ENCODE measurements around the gene GSTM3. TPM values are rescaled to one million over a fixed set of nuclear protein-coding genes. Genes with fewer than 3 reads are reported as not detected.

GSTM3 gene
- total RNA-seq = 10 to 100 TPM in 6 of 7 donors, 1 to 10 TPM in 1; 8.9 to 42.4 (median 21.9) TPM
- polyA plus RNA-seq = 10 to 100 TPM; 11.2 to 44.0 (median 16.9) TPM
- long read RNA-seq, donor 1, full-length matches to known transcripts = 30 of 38 reads
- long read RNA-seq, donor 1, partial matches to known transcripts = 8 of 38 reads
- long read RNA-seq, donor 1, other reads (novel, unspliced or antisense) = 0 of 38 reads
- long read RNA-seq, donor 2, full-length matches to known transcripts = 8 of 8 reads
- long read RNA-seq, donor 2, partial matches to known transcripts = 0 of 8 reads
- long read RNA-seq, donor 2, other reads (novel, unspliced or antisense) = 0 of 8 reads

DNA sequence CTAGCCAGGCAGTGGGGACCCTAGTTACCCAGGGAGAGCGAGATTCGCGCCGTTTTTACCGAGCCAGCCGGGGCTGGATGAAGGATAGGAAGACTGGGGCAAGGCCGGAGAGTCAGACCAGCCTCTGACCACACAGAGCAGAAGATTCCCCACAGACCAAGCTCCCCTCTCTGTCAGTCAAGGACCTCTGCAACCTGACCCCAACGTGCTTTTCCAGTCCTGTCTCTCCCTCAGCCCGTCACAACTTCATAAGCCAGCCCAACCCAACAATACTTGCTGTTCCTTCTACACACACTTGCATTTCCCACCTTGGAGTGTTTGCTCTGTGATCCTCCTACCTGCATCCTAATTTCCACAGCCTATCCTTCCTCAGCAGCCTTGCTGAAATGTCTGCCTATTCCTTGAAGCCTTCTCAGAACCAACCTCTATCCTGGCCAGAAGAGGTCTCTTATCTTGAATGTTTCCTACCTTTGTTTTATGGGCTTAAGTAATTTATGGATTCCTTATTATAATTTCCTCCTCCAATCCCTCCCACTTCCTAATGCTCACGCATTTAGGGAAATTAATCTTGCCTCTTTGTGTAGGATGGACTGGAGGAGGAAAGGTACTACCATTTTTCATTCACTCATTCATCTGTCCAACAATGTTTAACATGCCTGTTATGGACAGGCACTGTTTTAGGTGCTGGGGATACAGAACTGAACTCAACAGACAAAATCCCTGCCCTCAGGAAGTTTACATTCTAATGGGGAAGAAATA, at the start of gene GSTM3:
GSTM3 (minus strand) TSS at position 424 of the 759 bp plus-strand sequence. CDS start 751 bp downstream, outside the sequence.
- H3K4me1 ChIP-seq = peaks cover 0 to 22% (median 19%) of the 10 kb centered on the region in 6 donors
- peaks cover 0 to 17% (median 4%) of the 10 kb centered on the region in 6 donors for H3K36me3 ChIP-seq
- no peak for DNase-seq
- 2 to 14% (median 6%) methylated on average over 10 of the region's 10 CpGs for WGBS, 5 donors
- H3K4me3 ChIP-seq = peak within 1 kb of the TSS; percentile 29 to 83 (median 58)
- peaks cover 0 to 29% (median 5%) of the 10 kb centered on the region in 7 donors for H3K27me3 ChIP-seq (replicated peaks in 1 of 7)
- intact Hi-C loops (cut with DNase I; ENCODE audit: low total_unique reads) = no loop called here
- H3K9me3 ChIP-seq = no peaks in the 10 kb centered on the region
- H3K27ac ChIP-seq = peak within 1 kb of the TSS in 7 of 8 donors; percentile 8 to 83 (median 77)
- TF ChIP-seq, protein P1, sequence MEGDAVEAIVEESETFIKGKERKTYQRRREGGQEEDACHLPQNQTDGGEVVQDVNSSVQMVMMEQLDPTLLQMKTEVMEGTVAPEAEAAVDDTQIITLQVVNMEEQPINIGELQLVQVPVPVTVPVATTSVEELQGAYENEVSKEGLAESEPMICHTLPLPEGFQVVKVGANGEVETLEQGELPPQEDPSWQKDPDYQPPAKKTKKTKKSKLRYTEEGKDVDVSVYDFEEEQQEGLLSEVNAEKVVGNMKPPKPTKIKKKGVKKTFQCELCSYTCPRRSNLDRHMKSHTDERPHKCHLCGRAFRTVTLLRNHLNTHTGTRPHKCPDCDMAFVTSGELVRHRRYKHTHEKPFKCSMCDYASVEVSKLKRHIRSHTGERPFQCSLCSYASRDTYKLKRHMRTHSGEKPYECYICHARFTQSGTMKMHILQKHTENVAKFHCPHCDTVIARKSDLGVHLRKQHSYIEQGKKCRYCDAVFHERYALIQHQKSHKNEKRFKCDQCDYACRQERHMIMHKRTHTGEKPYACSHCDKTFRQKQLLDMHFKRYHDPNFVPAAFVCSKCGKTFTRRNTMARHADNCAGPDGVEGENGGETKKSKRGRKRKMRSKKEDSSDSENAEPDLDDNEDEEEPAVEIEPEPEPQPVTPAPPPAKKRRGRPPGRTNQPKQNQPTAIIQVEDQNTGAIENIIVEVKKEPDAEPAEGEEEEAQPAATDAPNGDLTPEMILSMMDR (IDR thresholded peaks at IDR 0.05 in 8 of 11, conservative IDR thresholded peaks at IDR 0.05 in 3 of 11) = no peak
- TF ChIP-seq POLR2AphosphoS5 (IDR thresholded peaks at IDR 0.05) (no peak), POLR2A (IDR thresholded peaks at IDR 0.05) (no peak)

DNA sequence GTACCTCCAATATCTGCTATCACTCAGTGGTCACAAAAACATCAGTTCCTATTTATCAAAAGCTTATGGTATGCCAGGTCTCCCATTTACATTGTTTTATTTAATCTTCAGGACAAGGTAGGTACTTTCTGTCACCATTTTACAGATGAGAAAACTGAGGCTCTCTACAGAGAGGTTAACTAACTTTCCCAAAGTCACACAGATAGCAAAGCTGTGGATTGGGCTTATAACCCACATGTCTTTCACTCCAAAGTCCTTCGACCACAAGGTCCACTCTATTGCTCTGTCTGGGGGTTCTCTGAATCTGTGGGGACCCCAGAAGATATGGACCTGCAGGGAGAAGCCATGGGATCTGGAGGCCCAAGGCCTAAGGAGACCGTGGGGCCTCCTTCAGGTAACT, 49.5 kb upstream of the GSTM3 start:
- 41 to 63% (median 46%) methylated on average over 2 of the region's 2 CpGs for WGBS, 5 donors
- TF ChIP-seq, protein P1 (IDR thresholded peaks at IDR 0.05 in 8 of 11, conservative IDR thresholded peaks at IDR 0.05 in 3 of 11) = no peak
- TF ChIP-seq POLR2AphosphoS5 (IDR thresholded peaks at IDR 0.05) (no peak), POLR2A (IDR thresholded peaks at IDR 0.05) (no peak)
- H3K4me3 ChIP-seq = peak overlapping the region in 1 of 8 donors; percentile 11
- DNase-seq = no peak
- no peaks in the 10 kb centered on the region for H3K9me3 ChIP-seq
- intact Hi-C loops (cut with DNase I; ENCODE audit: low total_unique reads) = loop anchor here (10.0 kb wide), 1 partner anchor 114 kb away; no protein-coding TSS in a partner anchor
- peaks cover 41 to 89% (median 70%) of the 10 kb centered on the region in 6 donors for H3K4me1 ChIP-seq
- H3K36me3 ChIP-seq = no peaks in the 10 kb centered on the region
- H3K27me3 ChIP-seq (replicated peaks in 1 of 7) = peaks cover 0 to 6% (median 0%) of the 10 kb centered on the region in 7 donors
- H3K27ac ChIP-seq = peak overlapping the region; percentile 55 to 87 (median 77)

DNA sequence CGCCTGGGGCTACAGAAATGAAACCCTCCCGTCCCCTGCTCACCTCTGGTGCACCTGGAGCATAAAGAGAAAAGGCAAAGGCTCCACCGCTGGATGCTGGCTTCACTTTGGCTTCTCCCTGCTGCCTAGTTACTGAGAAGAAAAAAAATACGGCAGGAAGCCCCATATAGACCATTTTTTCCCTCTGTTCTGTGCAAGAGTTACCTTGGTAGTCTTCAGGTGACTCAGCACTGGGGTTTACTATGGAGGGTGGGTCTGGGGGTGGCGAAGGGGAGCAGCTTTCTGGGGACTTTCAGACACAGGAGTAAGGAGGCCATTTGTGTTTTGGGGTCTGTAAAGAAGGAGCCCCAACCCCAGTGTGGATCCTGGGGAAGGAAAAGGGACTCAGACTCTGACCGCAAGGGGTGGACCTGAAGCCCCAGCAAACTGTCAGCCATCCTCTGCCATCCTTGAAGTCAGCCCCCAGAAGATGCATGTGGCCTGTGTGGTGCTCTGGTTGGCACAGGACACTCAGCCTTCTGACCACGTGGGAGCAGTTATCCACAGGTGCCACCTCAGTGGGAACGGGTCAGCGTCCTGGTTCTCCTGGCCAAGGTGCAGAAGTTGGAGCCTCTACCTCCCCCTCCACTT, 48.8 kb upstream of the GSTM3 start:
- Histone ChIP-seq H3K9me3 (no peaks in the 10 kb centered on the region), H3K4me1 (peaks cover 39 to 86% (median 67%) of the 10 kb centered on the region in 6 donors), H3K27me3 (replicated peaks in 1 of 7) (peaks cover 0 to 6% (median 0%) of the 10 kb centered on the region in 7 donors), H3K27ac (peak overlapping the region in 6 of 8 donors; percentile 76 to 87 (median 79)), H3K4me3 (no peak overlapping the region), H3K36me3 (no peaks in the 10 kb centered on the region)
- 62 to 80% (median 74%) methylated on average over 9 of the region's 9 CpGs for WGBS, 5 donors
- no peak for DNase-seq
- TF ChIP-seq POLR2A (IDR thresholded peaks at IDR 0.05) (no peak), POLR2AphosphoS5 (IDR thresholded peaks at IDR 0.05) (no peak)
- TF ChIP-seq, protein P1 (IDR thresholded peaks at IDR 0.05 in 8 of 11, conservative IDR thresholded peaks at IDR 0.05 in 3 of 11) = no peak
- intact Hi-C loops (cut with DNase I; ENCODE audit: low total_unique reads) = loop anchor here (10.0 kb wide), 1 partner anchor 115 kb away; no protein-coding TSS in a partner anchor
